Loucy (cell line): ENCODE measurements around the gene ARRDC2.

Experiments
- CTCF ChIP-seq: fragments of 200-600 bp; sonication (generic); conservative IDR thresholded peaks from 2 replicates; pipeline ENCODE4 v1.5.1; 2014; ENCODE audit warnings: mild to moderate bottlenecking, antibody characterized with exemption, low read length
- EZH2phosphoT487 ChIP-seq: fragments of 200-600 bp; IDR thresholded peaks from 2 replicates; pipeline ENCODE4 v1.6.1; 2018; ENCODE audit warnings: antibody characterized with exemption, mild to moderate bottlenecking, moderate library complexity, borderline replicate concordance

- TF ChIP-seq CTCF, result no peak
- no peak for TF ChIP-seq EZH2phosphoT487
Observed at GRCh38 chr19:18062028-18062427, 54.1 kb downstream of the ARRDC2 start.
